Measurements from ENCODE around the gene ANO2.
"Not testable (repeated sequence)": the region's sequence is repeated elsewhere in the genome, so short reads cannot be mapped to it uniquely, and the experiment has no call there.

Gene ANO2

DNA sequence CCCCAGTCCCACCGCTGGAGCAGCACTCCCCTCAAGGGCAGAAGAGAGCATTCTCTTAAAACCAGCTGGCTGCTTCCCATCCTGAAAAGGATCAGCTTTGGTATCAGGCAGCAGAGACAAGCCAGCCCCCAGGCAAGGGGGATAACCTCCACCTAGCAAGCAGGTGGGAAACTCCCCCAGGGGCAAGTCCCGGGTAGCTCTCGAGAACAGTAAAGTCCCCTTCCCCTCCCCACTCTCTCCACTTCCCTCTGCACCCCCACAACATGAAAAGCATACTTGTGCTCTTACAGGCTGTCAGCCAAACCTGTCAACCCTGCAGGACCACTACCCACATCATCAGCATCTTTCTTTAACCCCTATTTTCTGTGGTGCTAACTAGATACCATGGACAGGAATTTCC, 259.1 kb downstream of the ANO2 start:
- DNase-seq (ENCODE audit: low read depth in 2 of 2, low spot score in 1 of 2): no peak

DNA sequence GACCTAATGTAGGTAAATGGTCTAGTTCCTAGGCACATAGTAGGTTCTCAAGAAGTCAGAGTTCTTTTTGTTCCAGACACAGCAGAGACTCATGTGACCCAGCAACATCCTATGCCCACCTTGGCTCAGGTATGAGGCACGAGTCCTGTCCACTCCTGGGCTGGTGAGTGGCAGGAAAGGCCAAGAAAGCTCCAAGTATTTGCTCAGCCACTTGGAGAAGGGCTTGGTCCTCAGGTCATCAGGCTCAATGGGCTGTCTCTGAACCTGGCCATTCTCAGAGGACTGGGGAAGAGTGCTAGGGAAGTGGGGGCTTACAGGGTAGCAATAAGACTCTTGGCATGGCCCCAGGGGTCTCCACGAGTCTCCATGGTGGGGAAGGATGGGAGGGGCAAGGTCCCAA, 260.1 kb downstream of the ANO2 start:
- no peak for DNase-seq (ENCODE audit: low read depth in 2 of 2, low spot score in 1 of 2)

DNA sequence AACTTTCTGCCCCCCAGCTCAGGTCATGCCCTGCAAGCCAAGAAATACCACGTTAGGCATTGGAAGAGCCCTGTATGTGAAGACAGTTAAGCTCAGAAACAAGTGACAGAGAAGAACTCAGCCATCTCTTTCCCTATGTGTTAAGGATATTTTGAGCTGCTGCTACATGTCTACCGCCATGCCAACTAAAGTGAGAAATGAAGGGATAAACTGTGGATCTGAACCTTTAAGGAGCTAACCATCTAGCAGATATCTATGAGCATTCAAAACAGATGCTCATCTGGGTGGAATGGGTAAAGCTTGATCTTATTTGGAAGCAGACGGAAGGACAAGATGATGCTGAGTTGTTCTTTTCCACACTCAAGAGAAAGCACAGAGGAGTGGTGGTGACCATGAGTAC, 262.5 kb downstream of the ANO2 start:
- DNase-seq (ENCODE audit: low read depth in 2 of 2, low spot score in 1 of 2): no peak

DNA sequence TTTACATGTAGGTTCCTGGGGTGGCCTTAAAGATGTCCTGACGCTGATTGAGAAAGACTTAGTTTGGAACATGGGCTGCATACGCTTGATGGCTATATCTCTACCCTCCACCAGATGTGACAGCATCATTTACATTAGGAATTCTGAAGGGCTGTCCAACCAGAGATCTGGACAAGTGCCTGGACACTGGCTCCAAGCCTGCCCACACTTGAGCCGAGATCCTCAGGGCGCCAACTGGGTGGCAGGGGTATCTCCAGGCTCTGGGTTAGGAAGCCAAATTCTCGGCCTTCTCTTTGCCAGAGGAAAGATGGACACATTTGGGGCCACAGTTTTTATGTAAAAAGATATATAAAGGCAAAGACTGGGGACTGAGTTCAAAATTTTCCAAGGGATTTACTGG, 266.9 kb downstream of the ANO2 start:
- no peak for DNase-seq (ENCODE audit: low read depth in 2 of 2, low spot score in 1 of 2)

DNA sequence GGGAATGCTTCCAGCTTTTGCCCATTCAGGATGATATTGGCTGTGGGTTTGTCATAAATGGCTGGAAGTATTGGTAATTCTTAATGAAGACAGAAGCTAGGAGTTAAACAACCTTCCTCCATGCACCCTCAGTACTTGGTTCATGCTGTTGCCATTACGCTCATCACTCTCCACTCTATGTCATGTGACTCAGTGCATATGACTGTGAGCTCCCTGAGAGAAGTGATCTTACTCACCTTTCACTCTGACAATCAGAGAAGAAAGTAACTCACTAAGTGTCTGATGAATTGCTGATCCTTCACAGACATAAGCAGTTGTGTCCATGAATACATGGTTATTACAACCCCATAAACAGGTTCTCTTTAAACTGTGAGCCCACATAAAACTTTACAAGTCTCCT, 275.4 kb downstream of the ANO2 start:
- DNase-seq (ENCODE audit: low read depth in 2 of 2, low spot score in 1 of 2): not testable (repeated sequence)

DNA sequence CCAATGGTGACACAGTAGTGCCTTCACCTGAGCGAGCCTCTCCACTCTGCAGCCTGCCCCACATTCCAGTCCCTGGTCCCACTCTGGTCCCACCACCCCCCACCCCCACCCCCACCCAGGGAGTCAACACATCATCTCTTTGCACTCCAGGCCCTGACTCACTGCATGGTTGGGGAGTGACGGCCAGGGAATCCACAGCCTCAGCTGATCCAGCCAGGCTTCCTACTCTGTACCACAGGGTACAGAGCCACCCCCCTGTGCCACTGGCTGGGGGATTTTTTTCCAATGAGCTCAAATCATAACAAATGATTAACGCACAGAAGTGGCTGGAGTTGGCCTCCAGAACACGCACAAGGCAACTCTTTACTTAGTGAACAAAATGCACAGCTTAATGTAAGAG, 279.4 kb downstream of the ANO2 start:
- no peak for DNase-seq (ENCODE audit: low read depth in 2 of 2, low spot score in 1 of 2)

DNA sequence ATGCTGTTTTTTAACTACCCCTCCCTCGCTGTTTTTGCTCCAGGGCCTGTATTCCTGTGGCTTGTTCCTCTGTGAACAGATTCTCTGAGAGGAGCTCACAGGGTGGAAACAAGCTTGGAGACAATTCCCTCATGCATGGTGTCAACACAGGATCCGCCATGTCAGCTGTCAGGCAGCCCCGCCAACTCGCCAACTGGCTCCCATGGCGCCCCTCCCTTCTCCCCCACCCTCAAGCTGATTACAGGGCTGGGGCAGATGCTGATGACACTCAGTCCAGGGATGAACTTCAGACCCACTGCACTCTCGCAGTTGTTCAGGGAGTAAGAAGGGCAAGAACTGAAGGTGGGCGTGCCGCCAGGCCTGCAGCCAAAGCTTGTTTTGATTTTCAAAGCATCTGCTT, 283.2 kb downstream of the ANO2 start:
- no peak for DNase-seq (ENCODE audit: low read depth in 2 of 2, low spot score in 1 of 2)

DNA sequence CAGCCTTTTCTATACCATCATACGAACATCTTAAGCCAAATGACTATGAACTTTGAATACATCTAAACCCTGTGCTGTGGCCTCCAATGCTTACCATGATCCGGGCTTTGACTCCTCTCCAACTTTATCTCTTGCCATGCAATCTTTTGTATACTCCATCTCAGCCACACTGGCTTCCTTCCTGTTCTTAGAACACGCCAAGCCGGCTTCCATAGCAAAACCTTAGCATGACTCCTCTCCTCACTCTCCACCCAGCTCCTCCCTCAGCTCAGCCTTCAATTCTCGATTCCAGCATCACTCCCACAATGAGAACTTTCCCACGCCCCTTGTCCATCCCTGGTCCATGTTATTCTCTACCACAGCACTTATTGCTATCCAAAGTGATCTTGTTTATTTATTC, 284.8 kb downstream of the ANO2 start:
- no peak for DNase-seq (ENCODE audit: low read depth in 2 of 2, low spot score in 1 of 2)

DNA sequence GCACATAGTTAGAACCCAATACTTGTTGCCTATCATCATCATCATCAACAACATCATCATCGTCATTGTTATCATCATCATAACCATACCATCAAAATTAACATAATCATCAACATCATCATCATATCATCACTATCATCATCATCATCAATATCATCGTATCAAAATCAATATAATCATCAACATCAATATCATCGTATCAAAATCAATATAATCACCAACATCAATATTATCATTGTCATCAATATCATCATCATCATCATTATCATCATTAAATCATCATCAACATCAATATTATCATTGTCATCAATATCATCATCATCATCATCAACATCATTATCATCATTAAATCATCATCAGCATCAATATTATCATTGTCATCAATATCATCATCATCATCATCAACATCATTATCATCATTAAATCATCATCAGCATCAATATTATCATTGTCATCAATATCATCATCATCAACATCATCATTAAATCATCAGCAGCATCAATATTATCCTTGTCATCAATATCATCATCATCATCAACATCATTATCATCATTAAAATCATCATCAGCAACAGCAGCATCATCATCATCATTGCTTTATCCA, 286.6 kb downstream of the ANO2 start:
- DNase-seq (ENCODE audit: low read depth in 2 of 2, low spot score in 1 of 2): not testable (repeated sequence)

DNA sequence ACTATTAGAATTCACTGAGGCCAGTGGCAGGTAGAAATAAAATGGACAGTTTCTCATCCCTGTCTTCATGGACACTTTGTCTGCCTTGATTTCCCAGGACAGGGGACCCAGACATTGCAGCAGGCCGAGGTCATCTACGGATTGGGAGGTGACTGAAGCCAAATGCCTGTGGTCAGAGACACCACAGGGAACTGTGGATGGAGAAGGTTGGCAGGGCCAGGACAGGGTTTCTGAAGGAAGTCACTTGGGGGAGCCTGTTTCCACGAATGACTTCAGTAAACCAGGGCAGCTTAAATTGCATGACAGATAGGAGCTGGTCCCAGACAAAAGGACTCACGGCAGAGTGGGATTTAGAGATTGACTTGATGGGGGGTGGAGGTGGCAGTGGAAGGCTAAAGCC, 288.2 kb downstream of the ANO2 start:
- no peak for DNase-seq (ENCODE audit: low read depth in 2 of 2, low spot score in 1 of 2)

DNA sequence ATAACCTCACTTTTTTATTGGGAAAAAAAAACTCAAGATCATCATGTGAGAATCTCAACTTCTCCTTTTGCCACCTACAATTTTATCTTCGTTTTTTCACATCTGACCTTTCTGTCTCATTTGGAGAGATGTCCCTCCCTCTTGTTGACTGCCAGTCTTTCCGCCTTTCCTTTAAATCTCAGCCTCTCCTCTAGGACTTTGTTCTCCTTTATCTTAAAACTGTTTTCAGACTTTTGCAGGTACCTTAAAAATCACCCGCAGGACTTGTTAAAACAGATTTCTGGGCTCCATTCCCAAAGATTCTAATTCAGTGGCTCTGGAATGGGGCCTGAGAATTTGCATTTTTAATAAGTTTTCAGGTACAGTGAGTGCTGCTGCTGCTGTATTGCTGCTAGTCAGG, 289.9 kb downstream of the ANO2 start:
- DNase-seq (ENCODE audit: low read depth in 2 of 2, low spot score in 1 of 2): no peak

DNA sequence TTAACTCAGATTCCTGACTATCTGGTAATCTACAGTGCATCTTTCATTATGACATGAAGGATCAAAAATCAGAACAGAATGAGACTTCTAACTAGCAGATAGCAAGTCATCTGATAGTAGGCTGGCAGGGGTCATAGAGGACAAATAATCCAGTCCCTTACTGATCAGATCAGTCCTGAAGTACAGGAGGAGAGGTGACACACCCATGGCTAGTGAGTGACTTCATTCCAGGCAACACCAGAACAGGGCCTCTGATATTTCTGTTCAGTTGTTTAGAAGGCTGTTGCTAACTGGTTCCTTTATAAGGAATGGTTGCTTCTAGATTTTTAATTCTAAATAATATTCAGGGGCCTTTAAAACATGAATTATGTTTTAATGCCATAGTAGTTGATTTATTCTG, 291.0 kb downstream of the ANO2 start:
- no peak for DNase-seq (ENCODE audit: low read depth in 2 of 2, low spot score in 1 of 2)

DNA sequence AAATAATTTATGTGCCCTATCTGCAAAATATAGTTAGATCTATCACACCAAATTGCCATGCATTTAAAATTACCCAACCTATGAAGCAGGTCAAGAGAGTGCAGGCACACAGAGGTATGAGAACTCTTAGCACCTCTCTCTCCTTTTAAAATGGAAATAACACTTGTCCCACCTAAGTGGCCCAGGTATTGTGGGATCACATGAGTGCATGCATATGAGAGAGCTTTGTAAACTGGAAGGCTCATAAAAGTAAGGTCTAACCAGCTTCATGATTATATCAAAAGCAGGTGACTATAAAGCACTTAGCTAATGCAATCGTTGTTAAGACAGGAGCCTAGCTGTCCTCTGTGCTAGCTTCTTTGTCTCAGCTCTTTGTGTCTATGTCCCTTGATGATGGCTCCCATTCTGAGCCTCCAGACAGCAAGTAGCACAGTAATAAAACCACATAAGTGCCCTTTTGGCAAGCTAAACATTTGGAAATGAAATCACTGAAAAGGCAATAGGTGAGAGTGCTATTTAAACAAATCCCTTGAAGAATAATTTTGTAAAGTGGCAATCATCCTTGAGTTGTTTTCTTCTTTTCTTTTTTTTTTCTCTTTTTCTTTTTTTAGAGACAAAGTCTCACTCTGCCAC, 294.1 kb downstream of the ANO2 start:
- DNase-seq (ENCODE audit: low read depth in 2 of 2, low spot score in 1 of 2): no peak

DNA sequence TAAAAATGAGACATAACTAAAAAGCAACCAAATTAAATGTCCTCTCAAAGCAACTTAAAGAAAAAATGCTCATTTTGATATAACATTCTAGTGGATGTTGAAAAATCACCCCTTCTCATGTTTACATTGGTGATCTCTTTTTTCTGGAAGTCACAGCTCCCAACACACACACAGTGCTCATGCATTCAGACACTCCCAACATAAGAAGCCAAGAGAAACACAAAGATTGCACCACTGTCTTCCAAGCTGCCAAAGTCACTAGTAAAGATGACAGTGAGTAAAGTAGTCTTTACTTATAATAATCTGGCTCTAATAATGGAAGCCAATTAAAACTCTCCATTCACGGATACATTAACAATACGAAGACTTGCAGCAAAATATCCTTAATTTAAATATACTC, 294.8 kb downstream of the ANO2 start:
- DNase-seq (ENCODE audit: low read depth in 2 of 2, low spot score in 1 of 2): no peak

DNA sequence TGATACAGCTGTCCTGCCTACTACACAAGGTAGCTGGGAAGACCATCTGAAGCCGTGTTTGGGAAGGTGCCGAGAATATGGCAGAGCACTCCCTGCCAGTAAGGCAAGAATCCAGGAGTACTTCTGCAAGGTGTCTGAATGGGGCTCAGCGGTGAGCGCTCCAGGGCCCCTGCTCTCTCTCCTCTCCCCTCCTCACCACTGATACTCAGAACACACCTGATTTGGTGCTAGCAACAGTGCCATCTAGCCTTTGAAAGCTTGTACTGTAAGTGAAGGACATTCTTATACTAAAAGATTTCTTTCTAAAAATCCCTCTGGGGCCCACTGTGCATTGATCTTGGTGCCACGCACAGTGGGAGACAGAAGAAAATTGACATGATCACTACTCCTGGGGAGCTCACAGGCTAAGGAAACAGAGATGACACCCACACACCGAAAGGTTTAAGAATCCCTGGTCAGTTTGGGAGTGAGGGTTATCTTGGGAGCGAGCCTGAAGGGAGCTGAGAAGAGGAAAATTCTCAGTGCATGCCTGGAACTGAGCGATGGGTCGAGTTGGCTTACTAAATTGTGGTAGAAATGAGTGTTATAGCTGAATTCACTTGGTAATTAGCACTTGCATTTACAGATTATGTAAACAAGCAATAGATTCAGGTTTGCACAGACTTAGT, 296.2 kb downstream of the ANO2 start:
- no peak for DNase-seq (ENCODE audit: low read depth in 2 of 2, low spot score in 1 of 2)

DNA sequence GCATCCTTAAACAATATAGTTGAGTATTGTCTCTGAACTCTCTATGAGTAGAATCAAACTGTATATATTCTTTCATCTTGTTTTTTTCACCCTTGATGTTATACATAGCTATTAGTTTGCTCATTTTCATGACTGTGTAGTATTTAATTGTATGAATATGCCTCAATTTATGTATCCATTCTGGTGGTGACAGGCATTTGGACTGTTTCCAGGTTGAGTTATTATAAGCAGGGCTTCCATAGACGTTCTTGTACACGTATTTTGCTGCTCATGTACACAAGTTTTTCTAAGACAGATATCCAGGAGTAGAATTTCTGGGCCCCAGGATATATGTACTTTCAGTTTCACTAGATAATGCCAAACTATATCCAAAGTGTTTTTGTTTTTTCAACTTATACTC, 301.8 kb downstream of the ANO2 start:
- no peak for DNase-seq (ENCODE audit: low read depth in 2 of 2, low spot score in 1 of 2)

DNA sequence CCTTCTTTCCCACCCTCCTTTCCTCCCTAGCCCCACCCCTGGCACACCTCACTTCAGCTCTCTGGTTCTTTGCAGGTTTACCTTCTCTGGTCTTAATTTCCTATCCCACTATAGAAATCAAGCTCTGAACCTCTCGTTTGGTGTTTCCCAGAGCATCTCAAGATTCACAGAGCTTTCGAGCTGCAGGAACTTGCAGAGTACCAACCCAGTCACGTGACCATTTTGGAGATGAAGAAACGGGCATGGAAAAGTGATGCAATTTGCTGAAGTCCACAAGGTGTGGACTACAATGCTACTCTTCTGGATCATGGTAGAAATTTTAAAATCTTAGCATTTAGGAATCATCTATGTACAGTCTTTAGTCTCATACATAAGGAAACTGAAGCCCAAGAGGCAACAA, 307.4 kb downstream of the ANO2 start:
- DNase-seq (ENCODE audit: low read depth in 2 of 2, low spot score in 1 of 2): no peak

DNA sequence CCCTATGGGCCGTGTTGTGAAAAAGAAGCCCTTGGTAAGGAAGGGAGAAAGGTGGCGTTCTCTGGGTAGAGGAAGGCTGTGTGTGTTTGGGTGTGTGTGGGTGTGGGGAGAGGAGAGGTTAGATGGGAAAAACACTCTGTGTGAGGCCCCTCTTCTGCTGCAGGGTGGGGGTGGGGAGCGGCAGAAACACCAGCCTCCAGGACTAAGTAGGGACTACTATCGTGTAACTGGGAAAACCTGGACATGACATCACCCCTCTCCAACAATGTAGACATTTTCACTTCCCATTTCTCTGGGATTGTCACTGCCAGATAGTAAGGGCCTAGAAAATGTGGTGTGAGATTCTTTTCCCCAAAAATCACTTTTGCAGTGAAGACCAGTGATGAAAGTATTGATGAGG, 308.2 kb downstream of the ANO2 start:
- DNase-seq (ENCODE audit: low read depth in 2 of 2, low spot score in 1 of 2): no peak

DNA sequence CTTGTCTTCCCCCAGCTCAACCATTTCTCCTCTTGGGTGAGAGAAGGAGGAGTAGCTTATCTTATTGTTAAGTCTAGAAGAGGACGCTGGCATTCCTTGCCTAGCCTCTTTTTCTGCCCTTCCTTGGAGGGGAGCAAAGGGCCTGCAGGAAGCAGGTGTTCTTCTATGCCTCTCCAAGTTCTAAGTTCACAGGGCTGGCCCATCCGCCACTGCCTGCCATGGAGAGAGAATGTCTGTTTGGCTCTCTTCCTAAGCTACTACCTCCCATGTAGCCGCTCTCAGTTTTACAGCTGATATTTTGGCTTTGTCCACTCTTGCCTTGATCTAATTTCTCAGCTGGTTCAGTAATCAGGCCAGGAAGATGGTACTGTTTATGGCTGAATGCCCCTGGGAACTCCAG, 312.0 kb downstream of the ANO2 start:
- DNase-seq (ENCODE audit: low read depth in 2 of 2, low spot score in 1 of 2): no peak

DNA sequence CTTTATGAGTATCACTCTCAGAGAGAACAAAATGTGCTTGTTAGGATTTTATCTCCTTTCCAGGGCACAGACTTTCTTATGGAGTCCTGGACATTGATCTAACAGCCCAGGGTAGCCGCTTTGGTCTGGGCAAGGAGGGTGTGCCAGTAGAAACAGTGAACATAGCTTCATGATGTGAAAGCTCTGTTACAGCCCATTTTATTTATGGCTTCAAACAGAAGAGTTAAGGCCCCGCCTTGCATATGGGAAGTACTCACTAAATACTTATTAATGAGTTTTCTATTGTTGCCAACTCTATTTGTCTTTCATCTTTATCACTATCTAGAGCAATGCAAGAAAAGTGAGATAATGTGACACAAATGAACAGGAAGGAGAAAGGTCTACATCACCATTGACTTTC, 312.6 kb downstream of the ANO2 start:
- DNase-seq (ENCODE audit: low read depth in 2 of 2, low spot score in 1 of 2): no peak

DNA sequence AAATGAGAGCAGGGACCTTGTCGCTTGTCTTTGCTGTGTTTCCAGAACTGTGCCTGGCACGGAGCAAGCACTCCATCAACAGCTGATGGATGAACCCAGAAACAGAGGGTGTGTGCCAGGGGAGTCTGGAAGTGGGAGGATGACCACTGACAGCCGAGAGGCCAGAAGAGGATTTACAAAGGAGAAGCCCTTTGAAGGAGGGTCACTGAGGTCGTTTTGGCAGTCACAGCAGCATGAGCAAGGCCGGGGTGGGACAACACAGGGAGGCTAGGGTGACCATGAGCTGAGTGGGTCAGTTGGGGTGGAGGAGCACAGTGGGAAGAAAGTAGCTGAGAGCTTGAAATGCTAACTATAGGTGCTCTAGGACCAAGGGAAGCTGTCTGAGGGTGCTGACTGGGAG, 313.6 kb downstream of the ANO2 start:
- DNase-seq (ENCODE audit: low read depth in 2 of 2, low spot score in 1 of 2): no peak

DNA sequence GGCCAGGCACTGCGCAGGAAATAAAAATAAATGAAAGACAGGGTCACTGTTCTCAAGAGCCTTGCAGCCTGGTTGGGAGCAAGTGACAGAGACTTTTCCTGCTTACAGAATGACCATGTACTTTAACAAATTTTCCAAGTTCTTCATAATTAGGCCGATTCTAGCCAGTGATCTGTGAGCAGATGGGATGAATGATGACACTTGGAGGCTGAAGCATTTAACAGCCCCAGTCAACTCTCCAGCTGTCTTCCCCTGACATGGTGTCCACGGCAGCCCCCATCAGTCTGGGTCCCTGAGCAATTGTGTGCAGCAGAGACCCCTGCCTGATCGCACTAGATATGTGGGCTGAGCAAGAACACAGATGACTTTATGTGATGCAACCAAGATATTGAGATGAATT, 314.3 kb downstream of the ANO2 start:
- no peak for DNase-seq (ENCODE audit: low read depth in 2 of 2, low spot score in 1 of 2)

DNA sequence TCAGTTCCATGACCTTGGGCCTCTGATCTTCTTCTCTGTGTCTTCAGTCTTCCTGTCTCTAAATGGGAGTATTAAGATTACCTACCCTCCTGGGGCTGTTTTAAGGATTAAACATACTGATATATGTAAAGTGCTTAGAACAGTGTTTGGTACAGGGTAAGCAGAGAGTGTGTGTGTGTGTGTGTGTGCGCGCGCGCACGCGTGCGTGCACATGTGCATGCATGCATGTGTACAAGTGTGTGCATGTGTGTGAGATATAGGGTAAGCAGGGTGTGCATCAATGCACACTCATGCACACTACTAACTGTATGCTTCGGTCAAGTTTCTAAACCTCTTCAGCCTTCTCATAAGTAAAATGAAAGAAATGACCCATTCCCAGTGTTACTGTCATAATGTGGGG, 316.6 kb downstream of the ANO2 start:
- no peak for DNase-seq (ENCODE audit: low read depth in 2 of 2, low spot score in 1 of 2)

All from stimulated activated CD8-positive, alpha-beta memory T cell treated with anti-CD3 and anti-CD28 coated beads, Interleukin-4, amount 100 ng/mL, for 4 hours (primary cell).